Measurements from ENCODE around the gene MMAB. TPM values are rescaled to one million over a fixed set of nuclear protein-coding genes. Genes with fewer than 3 reads are reported as not detected.

The MMAB gene
- total RNA-seq, 1 donor = 34.4 TPM

DNA sequence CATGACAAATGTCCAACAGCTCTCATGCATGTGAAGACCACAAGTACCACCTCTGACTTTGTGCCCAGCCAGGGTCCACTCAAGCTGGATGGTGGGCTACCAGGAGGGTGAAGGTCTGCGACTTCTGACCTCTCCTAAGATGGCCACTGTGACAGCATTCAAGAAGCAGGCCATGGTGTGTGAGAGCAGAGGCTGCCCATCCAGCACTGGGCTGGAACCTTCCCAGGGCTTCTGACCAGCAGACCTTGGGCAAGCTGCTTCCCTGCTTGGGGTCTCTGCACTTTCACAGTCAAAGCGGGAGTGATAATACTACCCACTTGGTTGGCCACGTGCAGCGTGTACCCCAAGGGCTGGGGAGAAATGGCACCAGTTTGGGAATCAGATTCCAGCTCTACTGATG, 10.4 kb downstream of the MMAB start:
- peak; percentile 58 for DNase-seq (ENCODE audit: insufficient read length, low spot score, missing footprints)
- Histone ChIP-seq H3K27ac (ENCODE audit: low read depth, low read length) (no peak overlapping the region), H3K27me3 (ENCODE audit: insufficient read depth, low read length) (no peaks in the 10 kb centered on the region), H3K9me3 (ENCODE audit: low read depth, low read length) (no peaks in the 10 kb centered on the region), H3K4me2 (ENCODE audit: insufficient read depth, low read length) (no peak overlapping the region), H3K4me1 (ENCODE audit: insufficient read depth, low read length) (peaks cover 10% of the 10 kb centered on the region), H2AFZ (ENCODE audit: low read length) (no peak overlapping the region), H4K20me1 (ENCODE audit: insufficient read depth, low read length) (no peaks in the 10 kb centered on the region), H3K4me3 (ENCODE audit: insufficient read depth, low read length) (no peak overlapping the region), H3K79me2 (ENCODE audit: insufficient read depth, low read length) (no peaks in the 10 kb centered on the region), H3K36me3 (ENCODE audit: insufficient read depth, low read length) (peaks cover 8% of the 10 kb centered on the region)
- TF ChIP-seq, protein P1, sequence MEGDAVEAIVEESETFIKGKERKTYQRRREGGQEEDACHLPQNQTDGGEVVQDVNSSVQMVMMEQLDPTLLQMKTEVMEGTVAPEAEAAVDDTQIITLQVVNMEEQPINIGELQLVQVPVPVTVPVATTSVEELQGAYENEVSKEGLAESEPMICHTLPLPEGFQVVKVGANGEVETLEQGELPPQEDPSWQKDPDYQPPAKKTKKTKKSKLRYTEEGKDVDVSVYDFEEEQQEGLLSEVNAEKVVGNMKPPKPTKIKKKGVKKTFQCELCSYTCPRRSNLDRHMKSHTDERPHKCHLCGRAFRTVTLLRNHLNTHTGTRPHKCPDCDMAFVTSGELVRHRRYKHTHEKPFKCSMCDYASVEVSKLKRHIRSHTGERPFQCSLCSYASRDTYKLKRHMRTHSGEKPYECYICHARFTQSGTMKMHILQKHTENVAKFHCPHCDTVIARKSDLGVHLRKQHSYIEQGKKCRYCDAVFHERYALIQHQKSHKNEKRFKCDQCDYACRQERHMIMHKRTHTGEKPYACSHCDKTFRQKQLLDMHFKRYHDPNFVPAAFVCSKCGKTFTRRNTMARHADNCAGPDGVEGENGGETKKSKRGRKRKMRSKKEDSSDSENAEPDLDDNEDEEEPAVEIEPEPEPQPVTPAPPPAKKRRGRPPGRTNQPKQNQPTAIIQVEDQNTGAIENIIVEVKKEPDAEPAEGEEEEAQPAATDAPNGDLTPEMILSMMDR (IDR thresholded peaks at IDR 0.05; ENCODE audit: extremely low read depth, low read depth, low read length) = no peak

DNA sequence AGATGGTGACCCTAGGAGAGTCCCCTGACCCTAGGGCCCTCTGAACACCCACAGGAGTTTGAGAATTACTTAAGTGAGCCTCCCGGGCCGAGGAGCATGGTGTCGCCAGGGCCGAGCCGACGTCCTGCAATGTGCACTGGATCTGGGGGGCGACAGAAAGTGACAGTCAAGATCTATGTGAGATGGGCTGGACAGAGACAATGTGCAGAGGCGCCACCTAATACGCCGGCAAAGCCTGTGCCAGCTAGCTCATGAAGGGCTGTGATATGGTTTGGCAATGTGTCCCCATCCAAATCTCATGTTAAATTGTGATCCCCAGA, 11.6 kb downstream of the MMAB start:
- no peak overlapping the region for H3K4me2 ChIP-seq (ENCODE audit: insufficient read depth, low read length)
- no peak for DNase-seq (ENCODE audit: insufficient read length, low spot score, missing footprints)
- no peak overlapping the region for H2AFZ ChIP-seq (ENCODE audit: low read length)
- peaks cover 8% of the 10 kb centered on the region for H3K36me3 ChIP-seq (ENCODE audit: insufficient read depth, low read length)
- no peaks in the 10 kb centered on the region for H3K9me3 ChIP-seq (ENCODE audit: low read depth, low read length)
- no peak overlapping the region for H3K27ac ChIP-seq (ENCODE audit: low read depth, low read length)
- H3K4me1 ChIP-seq (ENCODE audit: insufficient read depth, low read length) = peaks cover 10% of the 10 kb centered on the region
- H3K27me3 ChIP-seq (ENCODE audit: insufficient read depth, low read length) = no peaks in the 10 kb centered on the region
- no peaks in the 10 kb centered on the region for H3K79me2 ChIP-seq (ENCODE audit: insufficient read depth, low read length)
- no peak overlapping the region for H3K4me3 ChIP-seq (ENCODE audit: insufficient read depth, low read length)
- no peaks in the 10 kb centered on the region for H4K20me1 ChIP-seq (ENCODE audit: insufficient read depth, low read length)
- TF ChIP-seq, protein P1 (IDR thresholded peaks at IDR 0.05; ENCODE audit: extremely low read depth, low read depth, low read length) = no peak

DNA sequence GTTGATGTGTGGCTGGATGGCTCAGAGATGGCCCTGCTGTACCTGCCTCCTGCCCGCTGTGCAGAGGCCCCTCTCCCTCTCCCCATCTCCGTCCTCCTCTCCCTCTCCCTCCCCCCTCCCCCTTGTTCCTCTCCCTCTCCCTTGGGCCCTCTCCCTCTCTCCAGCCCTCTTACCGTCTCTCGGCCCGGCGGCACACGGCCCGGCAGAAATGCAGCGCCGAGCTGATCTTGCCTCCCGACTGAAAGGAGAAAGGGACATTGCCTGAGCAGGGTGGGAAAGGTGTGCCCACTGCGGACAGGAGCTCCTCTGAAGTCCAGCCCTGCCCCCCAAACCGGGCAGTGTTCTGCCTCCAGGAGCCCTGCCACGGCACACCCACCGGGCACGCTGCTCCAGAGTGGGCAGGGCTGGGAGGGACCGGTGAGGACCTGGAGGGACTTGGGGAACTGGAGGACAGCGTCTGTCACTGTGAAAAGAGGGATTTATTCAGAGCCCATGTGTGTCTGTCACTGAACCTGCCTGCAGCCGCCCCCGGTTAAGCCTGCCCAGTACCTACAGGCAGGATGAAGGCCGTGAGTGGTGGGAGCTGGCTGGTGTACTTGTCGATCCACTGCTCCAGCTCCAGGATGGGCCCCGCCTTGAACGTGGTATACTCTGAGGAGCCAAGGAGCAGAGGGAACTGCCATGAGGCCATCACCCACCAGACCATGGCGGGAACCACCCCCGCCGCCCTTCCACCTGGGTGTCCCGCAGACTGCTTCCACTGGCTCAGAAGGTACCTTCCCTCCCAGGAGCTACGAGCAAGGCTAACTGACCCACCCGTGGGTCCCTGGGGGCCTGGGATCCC, 12.2 kb downstream of the MMAB start:
- Histone ChIP-seq H3K4me3 (ENCODE audit: insufficient read depth, low read length) (no peak overlapping the region), H3K27ac (ENCODE audit: low read depth, low read length) (no peak overlapping the region), H3K4me2 (ENCODE audit: insufficient read depth, low read length) (no peak overlapping the region), H3K36me3 (ENCODE audit: insufficient read depth, low read length) (peaks cover 8% of the 10 kb centered on the region), H2AFZ (ENCODE audit: low read length) (no peak overlapping the region), H3K79me2 (ENCODE audit: insufficient read depth, low read length) (no peaks in the 10 kb centered on the region), H3K4me1 (ENCODE audit: insufficient read depth, low read length) (peaks cover 10% of the 10 kb centered on the region), H3K27me3 (ENCODE audit: insufficient read depth, low read length) (no peaks in the 10 kb centered on the region), H4K20me1 (ENCODE audit: insufficient read depth, low read length) (no peaks in the 10 kb centered on the region), H3K9me3 (ENCODE audit: low read depth, low read length) (no peaks in the 10 kb centered on the region)
- peak; percentile 65 for DNase-seq (ENCODE audit: insufficient read length, low spot score, missing footprints)
- TF ChIP-seq, protein P1 (IDR thresholded peaks at IDR 0.05; ENCODE audit: extremely low read depth, low read depth, low read length) = no peak

DNA sequence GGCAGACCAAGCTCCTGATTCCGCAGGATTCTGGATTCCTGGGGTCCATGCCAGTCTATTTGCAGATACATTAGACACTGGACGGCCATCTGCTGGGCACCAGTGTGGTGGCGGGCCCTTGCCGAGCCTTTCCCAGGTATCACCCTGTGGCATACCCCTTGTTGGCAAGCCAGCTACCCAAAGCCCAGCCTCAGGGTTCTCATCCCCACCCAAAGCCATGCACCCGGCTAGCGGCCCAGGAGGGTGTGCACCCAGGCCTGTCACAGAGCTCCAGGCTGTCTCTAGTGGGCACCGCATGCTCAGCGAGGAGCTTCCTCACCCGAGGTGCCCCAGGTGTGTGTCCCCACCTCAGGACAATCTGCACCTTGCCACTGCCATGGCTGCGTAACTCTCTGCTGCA, 13.7 kb downstream of the MMAB start:
- peaks cover 10% of the 10 kb centered on the region for H3K4me1 ChIP-seq (ENCODE audit: insufficient read depth, low read length)

More for the DNA sequence above, 13.7 kb downstream of the MMAB start:
- Histone ChIP-seq H3K79me2 (ENCODE audit: insufficient read depth, low read length) (no peaks in the 10 kb centered on the region), H3K4me3 (ENCODE audit: insufficient read depth, low read length) (no peak overlapping the region), H3K4me2 (ENCODE audit: insufficient read depth, low read length) (no peak overlapping the region), H4K20me1 (ENCODE audit: insufficient read depth, low read length) (no peaks in the 10 kb centered on the region), H3K27me3 (ENCODE audit: insufficient read depth, low read length) (peaks cover 8% of the 10 kb centered on the region), H3K27ac (ENCODE audit: low read depth, low read length) (no peak overlapping the region), H2AFZ (ENCODE audit: low read length) (no peak overlapping the region), H3K36me3 (ENCODE audit: insufficient read depth, low read length) (peaks cover 3% of the 10 kb centered on the region), H3K9me3 (ENCODE audit: low read depth, low read length) (no peaks in the 10 kb centered on the region)
- peak; percentile 62 for DNase-seq (ENCODE audit: insufficient read length, low spot score, missing footprints)
- TF ChIP-seq, protein P1 (IDR thresholded peaks at IDR 0.05; ENCODE audit: extremely low read depth, low read depth, low read length) = no peak
